HG03469 (cell line): ENCODE measurements around the gene PHC1.
"Not testable (repeated sequence)": the region's sequence is repeated elsewhere in the genome, so short reads cannot be mapped to it uniquely, and the experiment has no call there.

Experiments
- ATAC-seq: cut with Tn5 transposase; IDR thresholded peaks from one replicate; pipeline ENCODE4 v1.9.1; 2021; ENCODE audit warnings: mild to moderate bottlenecking, moderate library complexity, moderate number of reproducible peaks; ENCODE audit not compliant: unreplicated experiment

The PHC1 gene

DNA sequence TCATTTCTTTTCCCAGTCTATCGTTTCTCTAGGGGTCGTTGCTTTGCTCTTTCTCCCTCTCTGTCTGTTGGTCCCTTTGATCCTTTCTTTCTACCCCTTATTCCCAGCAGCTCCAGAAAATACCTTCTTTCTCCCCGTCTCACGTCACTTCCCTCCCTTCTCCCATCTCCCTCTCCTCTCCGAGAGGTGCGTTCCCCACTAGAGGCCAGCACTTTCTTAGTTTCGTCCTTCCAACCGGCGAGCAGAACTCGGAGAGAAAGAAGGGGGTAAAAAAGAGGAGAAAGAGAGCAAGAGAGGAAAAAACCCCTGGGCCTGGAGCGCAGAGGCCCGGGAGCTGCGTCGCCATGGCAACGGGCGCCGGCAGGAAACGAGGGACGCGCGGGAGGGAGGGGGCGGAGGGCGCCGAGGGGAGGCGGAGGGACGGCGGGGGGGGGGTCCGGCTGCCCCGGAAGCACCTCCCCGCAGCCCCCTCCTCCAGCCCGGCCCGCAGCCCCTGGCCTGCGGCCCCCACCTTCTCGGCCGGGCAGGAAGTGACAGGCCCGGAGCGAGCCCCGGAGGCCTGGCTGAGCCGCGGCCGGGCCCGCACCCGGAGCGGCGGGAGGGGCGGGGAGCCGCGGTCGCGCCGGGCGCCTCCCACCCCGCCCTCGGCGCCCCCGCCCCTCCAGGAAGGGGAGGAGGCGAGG is at the start of gene PHC1:
Gene PHC1, plus strand, starts transcription at position 477 of the 683 bp plus-strand sequence. CDS start 3,169 bp downstream, outside the sequence.
- not testable (repeated sequence) for ATAC-seq

DNA sequence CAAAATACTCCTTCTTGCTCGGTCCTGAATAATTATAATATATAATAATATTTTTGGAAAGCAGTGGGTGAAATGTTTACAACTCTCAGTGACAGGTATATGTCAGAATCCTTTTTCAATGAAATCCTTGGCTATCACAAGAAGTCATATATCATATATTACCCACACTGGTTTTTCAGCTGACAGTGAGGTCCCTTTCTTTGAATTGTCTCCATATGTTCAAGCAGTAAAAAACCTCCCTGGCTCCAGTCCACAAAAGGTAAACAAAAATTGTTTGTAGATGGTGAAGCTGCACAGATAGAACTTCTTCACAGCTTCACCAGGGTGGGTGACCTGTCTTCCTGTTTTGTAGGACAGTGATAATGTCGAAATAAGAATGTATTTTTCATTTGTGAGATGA is 47.9 kb upstream of the PHC1 start:
- no peak for ATAC-seq

DNA sequence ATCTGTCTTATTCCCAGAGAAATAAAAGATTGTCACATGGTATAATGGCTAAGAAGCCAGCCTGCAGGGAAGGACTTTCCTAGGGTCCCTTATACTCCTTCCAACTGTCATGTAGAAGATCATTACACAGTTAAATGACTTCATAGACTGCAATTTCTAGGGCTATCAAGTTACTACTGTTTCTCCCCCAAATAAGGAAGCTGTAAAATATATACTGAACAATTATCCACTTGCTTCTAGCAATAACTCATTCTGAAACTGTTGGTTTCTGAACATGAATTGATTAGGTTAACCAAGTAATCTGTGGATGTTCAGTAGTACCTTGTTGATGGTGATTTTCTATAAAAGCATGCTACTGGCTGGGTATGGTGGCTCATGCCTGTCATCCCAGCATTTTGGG is 47.3 kb upstream of the PHC1 start:
- no peak for ATAC-seq

DNA sequence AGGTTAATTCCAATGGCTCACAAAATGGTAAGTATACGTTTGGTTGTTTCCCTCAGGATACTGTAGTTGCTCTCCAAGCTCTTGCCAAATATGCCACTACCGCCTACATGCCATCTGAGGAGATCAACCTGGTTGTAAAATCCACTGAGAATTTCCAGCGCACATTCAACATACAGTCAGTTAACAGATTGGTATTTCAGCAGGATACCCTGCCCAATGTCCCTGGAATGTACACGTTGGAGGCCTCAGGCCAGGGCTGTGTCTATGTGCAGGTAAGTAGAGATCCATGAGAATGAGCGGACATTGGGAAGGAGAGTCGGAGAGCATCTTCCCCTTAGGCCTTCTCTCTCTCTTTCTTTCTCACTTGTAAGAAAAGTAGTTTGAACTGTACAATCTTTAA is 46.5 kb upstream of the PHC1 start:
- no peak for ATAC-seq

DNA sequence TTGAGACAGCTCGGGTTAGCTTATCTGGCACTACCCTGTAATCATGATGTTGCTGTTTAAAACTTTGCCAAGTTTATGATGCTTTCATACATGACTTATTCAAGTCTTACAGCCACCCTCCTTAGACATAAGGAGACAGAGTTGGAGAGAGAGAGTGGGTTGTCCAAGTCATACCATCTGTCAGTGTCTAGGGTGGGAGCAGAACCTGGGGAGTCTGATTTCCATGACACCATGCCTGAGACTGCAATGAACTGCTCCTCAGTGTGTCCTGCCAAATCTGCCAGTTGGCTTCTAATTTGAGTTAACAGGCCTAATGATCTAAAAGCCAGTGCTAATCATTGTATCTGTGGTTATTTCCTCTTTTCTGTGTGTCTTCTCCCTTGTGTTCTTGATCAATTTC is 43.7 kb upstream of the PHC1 start:
- ATAC-seq, result no peak

DNA sequence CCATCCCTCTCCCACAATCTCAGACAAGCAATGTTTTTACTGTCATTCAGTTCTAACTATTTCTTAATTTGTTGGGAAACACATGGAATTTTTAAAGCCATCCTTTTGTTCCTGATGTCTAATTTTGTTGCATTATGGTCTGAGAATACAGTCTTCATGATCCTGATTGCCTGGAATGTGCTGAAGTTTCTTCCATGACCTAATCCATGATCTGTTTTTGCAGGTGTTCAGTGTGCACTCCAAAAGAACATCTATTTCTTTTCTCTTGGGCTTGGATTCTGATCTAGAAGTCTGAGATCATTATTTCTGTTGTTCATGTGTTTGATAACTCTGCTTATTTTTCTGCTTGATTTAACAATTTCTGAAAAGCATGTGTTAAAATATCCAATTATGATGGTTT is 43.2 kb upstream of the PHC1 start:
- no peak for ATAC-seq

DNA sequence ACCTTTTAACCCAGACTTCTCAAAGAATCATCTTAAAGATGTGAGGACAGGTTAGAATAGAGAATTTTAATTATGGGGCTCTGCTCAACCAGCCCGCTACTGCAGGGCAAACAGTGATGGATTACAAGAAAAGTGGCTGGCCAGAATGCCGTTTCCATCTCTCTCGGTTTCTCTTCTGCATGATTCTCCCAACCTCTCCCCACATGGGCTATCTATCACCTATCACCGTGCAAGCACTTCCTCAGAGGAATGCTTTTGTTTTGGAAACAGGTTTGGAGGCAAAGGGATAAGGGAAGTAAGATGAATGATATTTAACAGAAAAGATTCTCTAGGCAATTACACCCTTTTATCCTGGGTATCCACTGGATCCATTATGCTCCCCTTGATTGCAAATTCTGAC is 37.4 kb upstream of the PHC1 start:
- ATAC-seq, result no peak

DNA sequence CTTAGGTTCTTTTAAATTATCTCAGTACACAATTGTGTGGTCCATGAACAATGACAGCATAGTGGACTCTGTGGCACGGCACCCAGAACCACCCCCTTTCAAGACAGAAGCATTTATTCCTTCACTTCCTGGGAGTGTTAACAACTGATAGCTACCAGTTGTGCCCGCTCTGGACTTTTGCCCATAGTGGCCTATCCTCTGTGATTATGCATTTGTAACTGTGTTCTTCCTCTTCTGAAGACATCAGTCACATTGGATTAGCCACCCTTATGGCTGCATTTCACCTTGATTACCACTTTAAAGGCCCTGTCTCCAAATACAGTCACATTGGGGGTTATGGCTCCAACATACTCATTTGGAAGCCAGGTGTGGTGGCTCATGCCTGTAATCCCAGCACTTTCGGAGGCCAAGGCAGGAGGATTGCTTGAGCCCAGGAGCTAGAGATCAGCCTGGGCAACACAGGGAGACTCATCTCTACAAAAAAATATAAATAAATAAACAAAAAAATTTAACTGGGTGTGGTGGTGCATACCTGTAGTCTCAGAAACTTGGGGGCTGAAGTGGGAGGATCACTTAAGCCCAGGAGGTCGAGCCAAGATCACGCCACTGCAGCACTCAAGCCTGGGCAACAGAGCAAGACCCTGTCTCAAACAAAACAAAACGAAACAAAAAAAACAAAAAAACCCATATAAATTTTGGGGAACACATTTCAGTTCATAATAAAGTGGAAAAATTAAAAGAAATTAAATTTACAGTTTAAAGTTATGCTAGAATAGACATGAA is 27.6 kb upstream of the PHC1 start:
- ATAC-seq, result no peak

DNA sequence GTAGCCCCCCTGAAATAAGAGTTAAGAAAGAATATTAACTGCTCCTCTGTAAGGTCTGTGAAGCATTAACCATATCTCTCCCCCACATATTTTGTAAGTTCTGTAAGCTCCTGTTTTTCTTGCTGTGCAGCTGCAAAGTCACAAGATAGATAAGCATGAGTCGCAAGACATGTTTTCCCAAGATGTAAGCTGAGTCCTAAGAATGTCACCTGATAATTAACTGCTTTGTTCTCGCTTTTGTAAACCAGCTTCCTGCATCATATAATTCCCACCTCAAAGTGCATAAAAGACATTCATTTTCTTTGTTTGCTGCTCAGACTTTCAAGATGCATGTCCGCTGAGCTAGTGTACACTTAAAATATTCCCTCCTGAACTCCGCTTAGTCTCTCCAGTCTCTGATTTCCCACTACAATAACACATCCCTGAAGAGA is 27.0 kb upstream of the PHC1 start:
- ATAC-seq, result no peak

DNA sequence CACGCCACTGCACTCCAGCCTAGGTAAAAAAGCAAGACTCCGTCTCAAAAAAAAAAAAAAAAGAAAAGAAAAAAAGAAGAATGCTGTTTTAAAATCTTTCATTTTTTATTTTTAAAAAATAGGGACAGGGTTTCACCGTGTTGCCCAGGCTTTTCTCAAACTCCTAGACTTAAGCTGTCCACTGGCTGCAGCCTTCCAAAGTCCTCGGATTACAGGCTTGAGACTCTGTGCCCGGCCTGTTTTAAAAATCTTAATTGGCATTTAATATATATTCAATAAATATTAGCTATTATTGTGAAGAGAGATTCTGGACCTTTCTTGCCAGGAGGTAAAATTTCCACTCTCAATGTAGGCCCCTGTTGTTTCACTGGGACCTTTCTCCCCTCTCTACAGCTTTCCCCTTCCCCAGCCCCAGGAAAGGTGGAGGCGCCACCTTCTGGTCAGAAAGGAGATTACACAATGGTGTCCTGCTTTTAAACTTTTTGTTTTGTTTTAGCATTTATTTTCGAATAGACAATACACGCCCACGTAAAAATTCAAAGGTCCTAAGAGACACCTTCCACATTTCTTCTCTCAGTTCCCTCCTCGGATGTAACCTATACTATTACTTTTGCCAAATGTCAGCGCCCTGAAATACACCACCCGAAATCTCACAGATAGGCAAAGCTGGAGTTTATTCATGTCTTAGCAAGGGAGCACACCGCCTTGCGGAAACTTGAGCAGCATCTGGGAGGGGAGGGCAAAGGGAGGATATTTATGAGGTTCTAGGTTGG is 23.8 kb upstream of the PHC1 start:
- ATAC-seq, result no peak

DNA sequence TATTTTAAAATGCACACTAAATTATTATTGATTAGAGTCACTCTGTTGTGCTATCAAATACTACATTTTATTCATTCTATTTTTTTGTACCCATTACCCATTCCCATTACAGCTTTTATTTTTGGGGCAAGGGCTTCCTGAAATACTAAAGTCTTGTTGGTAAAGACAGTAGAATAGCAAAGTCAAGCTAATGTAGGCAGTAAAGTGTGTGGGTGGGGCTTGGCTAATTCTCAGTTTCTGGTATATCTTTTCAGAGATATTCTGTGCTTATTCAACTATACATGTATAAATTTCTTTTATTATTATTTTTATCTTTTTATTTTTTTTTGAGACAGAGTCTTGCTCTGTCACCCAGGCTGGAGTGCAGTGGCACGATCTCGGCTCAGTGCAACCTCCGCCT is 22.3 kb upstream of the PHC1 start:
- ATAC-seq, result no peak

DNA sequence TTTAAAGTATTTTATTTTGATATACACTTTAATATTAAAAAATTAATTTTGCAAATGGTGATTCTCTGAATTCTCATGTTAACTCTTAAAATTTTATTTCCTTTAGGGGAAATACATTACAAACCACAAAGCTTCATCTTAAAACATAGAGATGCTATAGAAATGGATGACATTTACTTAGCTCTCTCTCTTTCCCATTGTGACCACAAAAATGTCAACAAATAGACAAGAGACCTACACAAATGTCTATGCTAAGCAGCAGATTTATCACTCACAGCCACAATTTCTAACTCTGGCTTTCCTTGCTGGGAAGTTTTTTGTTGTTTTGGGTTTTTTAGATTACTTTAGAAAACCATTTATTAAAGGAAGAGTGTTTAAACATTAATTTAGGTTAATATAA is 19.9 kb upstream of the PHC1 start:
- no peak for ATAC-seq

DNA sequence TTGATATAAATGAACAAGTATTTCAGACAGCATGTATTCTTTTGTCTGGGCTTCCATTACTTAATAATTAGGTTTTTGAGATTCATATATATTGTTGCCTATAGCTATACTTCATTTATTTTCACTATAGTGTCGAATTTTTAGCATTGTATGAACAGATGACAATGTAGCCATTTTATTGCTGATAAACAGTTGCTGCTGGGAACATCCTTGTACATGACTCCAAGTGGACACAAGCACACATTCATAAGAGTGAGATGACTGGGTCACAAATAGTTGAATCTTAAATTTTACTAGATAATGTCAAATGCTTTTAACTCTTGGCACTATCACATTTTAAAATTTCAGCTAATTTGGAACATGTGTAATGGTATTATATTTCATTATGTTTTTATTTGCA is 19.3 kb upstream of the PHC1 start:
- ATAC-seq, result no peak

DNA sequence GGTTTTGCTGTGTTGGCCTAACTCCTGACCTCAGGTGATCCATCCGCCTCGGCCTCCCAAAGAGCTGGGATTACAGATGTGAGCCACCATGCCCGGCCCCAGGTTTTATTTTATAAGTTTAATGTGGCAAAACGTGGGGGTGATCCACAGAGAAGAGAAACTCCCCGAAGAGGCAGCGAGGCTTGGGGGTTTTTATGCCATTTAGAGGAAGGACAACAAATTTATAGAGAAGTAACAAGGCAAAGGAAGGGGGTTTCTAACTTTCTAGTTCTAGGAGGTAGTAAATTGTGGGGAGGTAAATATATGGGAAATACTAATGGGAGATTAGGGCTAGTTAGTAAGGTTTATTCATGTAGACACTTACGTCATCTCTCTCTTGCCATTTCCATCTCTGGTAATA is 17.2 kb upstream of the PHC1 start:
- ATAC-seq, result no peak

DNA sequence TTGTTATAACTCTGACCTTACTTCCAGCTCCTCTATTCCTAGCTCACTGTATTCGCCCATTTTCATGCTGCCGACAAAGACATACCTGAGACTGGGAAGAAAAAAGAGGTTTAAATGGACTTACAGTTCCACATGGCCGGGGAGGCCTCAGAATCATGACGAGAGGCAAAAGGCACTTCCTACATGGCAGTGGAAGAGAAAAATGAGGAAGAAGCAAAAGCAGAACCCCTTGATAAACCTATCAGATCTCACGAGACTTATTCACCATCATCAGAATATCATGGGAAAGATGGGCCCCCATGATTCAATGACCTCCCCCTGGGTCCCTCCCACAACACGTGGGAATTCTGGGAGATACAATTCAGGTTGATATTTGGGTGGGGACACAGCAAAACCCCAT is 14.5 kb upstream of the PHC1 start:
- no peak for ATAC-seq

DNA sequence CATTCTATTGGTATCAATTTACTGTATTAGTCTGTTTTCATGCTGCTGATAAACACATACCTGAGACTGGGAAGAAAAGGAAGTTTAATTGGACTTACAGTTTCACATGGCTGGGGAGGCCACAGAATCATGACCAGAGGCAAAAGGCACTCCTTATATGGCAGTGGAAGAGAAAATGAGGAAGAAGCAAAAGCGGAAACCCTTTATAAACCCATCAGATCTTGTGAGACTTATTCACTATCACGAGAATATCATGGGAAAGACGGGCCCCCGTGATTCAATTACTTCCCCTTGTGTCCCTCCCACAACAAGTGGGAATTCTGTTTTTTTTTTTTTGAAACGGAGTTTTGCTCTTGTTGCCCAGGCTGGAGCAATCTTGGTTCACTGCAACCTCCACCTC is 11.6 kb upstream of the PHC1 start:
- ATAC-seq, result not testable (repeated sequence)

DNA sequence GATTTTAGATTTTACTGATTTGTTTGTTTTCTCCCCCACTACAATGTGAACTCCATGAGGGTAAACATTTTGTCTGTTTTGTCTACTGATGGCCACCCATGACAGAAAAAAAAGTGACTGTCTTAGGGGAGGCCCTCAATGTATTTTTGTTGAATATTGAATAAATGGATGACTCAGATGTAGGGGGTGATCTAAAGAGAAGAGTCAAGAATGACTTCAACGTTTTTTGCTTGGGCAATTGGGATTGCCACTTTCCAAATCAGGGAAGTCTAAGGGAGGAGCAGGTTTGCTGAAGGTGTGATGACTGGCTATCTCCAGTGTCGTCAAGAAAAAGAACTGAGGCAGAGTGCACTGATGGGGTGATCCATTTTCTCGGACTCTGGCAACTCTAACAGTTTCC is 10.7 kb upstream of the PHC1 start:
- no peak for ATAC-seq

DNA sequence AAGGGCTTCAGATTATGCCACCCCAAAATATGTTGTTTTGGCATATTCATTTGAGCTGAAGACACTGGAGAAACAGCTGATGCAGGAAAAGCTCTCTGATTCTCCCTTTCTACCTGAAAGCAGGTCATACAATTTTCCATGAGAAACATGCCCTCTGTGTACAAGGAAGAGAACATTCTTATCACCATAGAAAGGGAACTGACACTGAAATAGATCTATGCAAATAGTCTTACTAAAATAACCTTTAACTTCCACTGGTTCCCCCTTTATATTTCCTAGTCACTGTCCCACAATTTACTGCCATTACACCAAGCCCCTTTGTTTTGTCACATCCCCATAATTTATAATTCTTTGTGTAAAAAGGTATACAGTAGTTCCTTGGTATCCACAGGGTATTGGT is 9.6 kb upstream of the PHC1 start:
- no peak for ATAC-seq

DNA sequence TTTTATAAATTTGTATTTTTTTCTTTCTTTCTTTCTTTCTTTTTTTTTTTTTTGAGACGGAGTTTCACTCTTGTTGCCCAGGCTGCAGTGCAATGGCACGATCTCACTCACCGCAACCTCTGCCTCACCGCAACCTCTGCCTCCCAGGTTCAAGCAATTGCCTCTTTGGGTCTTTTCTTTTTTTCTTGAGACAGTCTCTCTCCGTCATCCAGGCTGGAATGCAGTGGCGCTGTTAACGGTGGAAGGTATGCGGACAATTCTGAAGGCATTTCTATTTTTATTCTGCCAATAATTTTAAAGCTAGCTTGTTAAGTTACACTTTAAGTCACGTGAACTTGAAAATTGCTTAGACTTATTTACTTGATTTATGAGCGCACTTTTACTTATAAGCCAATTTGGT is 8.8 kb upstream of the PHC1 start:
- no peak for ATAC-seq

DNA sequence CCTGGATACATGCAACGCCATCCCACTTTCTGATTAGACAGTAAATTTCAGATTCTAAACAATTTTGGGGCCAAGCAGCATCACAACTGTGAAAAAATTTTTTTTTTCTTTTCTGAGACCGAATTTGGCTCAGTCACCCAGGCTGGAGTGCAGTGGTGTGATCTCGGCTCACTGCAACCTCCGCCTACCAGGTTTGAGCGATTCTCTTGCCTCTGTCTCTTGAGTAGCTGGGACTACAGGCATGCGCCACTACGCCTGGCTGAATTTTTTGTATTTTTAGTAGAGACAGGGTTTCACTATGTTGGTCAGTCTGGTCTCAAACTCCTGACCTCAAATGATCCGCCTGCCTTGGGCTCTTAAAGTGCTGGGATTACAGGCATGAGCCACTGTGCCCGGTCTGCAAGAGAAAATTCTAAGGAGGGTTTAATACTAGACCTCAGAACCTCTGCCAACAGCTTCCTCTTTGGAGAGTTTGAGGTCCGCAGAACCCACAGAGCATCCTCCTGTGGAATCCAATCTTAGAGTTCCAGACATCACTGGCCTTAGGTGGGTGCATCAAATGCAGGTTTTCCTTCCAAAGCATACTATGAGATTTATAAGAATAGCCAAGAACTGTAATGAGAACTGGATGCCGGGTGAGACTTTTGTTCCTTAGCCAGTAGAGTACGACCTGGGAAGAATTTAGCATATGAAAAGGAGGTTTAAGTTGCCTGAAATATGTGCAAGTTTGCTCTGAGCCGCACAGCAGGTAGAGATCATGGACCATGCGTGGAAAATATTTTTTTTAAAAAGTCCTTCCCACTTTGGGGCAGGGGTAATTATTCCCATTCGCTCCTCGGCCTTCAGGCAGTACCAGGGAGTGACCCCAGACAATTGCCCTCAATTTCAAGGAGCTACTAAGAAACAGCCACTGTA is 7.8 kb upstream of the PHC1 start:
- no peak for ATAC-seq

DNA sequence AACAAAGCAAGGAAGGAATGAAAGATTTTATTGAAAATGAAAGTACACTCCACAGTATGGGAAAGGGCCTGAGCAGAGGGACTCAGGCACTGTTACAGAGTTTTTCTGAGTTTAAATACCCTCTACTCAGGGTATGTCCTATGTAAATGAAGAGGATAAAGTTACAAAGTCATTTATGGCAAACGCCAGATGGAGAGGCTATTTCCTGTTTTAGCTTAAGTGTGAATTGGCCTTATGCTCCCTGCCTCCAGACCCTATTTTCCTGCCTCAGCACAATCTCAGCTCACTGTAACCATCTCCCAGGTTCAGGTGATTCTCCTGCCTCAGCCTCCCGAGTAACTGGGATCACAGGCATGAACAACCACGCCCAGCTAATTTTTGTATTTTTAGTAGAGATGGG is 6.8 kb upstream of the PHC1 start:
- ATAC-seq, result no peak
